GM12801 (cell line): ENCODE measurements around the gene MRPL16.

ENCODE experiments used
- TF ChIP-seq, protein P1 (sequence below): IDR thresholded peaks from one replicate; pipeline ENCODE4 v1.5.1; 2011; ENCODE audit warnings: control low read depth; ENCODE audit not compliant: insufficient read length; ENCODE audit errors: extremely low read depth

MRPL16 gene

DNA sequence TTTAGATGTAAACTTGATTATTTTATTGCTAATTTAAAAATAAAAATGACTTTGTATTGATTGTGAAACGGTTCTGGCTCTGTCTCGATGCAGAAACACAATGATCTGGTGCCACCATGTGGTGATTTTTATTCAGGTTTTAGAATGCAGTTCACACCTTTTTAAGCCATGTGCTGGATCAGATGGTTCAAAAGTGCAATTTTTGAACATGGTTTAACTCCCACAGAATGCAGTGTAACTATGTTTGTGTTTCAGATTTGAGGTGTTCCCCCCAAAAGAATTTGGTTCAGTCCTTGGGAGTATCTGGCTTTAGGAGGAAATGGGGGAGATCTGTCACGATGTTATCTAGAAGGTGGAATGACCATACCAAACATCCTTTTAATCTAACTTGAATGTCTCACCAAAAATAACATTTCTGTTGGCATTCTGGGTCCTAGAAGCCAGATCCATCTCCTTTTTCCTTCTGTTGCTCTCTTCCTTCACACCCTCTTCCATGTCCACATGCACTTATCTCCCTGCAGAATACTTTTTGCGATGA is 7.9 kb downstream of the MRPL16 start:
- TF ChIP-seq, protein P1, sequence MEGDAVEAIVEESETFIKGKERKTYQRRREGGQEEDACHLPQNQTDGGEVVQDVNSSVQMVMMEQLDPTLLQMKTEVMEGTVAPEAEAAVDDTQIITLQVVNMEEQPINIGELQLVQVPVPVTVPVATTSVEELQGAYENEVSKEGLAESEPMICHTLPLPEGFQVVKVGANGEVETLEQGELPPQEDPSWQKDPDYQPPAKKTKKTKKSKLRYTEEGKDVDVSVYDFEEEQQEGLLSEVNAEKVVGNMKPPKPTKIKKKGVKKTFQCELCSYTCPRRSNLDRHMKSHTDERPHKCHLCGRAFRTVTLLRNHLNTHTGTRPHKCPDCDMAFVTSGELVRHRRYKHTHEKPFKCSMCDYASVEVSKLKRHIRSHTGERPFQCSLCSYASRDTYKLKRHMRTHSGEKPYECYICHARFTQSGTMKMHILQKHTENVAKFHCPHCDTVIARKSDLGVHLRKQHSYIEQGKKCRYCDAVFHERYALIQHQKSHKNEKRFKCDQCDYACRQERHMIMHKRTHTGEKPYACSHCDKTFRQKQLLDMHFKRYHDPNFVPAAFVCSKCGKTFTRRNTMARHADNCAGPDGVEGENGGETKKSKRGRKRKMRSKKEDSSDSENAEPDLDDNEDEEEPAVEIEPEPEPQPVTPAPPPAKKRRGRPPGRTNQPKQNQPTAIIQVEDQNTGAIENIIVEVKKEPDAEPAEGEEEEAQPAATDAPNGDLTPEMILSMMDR = no peak

- TF ChIP-seq, protein P1 = no peak
Measured at GRCh38 chr11:59801981-59802638, 8.5 kb downstream of the MRPL16 start.

DNA sequence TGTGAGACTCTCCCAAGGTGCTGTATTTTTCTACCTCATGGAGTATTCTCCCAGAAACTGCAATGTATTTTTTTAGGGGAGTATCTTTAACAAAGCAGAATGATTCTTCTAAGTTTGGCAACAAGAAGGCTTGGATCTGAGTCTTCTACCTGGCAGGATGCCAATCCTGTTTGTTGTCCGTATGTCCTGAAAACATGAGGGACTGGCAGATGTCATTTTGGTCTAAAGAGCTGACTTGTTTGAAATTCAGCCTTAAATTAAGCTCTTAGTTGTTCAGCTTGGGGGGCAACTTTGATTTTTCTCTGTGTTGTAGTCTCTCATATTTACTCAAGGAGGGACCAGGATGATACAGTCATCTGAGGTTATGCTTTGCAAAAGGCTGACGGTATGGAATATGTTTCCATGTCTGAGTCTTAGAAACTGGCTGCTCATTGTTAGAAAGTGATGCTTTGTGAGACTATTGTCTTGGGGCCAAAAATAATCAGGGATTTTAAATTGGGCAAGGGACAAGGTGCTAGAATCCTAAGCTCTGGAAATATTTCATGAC is 9.3 kb downstream of the MRPL16 start:
- TF ChIP-seq, protein P1 = no peak

DNA sequence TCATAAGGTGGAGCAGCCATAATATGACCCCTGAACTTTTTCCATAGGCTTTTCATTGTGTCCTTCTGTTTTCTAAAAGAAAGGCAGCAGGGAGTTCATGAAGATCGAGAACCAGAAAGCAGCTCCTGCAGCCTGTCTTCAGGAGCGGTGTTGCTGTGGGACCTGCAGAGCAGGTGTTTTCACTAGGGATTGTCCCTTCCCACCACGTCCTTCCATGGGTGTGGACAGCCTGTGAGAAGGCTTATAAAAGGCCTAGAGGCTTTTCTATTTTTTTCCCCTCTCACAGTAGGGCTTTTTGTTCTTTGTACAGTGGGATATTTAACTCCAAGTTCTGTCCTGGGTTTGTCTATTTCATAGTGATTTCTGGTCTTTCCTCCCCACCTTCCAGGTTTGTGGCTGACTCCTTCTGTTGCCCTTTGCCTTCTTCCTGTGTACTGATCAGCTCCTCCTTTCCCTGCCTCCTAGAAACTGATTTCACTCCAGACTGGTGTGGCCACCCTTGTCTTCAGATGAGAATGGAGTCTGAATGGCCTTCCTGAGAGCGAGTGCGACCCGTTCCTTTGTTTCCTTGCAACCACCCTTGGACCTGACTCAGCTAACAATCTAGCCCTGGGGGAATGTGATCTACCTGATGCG is 10.1 kb downstream of the MRPL16 start:
- TF ChIP-seq, protein P1 = no peak

DNA sequence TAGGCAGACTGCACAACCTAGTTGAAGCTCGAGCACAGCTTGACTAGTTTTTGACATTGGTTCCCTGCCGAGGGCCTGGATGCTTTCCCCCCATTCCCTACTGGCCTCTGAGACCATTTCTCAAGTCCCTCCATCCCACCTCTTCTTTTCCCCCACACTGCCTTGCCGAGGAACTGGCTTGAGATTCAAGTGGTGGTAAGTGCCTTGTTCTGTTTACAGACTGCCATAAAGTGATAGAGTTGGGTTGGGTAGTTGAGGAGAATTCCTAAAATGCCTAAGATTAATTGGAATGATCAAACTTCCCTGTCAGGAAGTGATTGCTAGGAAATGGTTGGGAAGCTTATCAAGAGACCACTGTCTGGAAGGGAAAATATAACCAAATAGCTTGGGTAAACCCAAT is 16.2 kb downstream of the MRPL16 start:
- TF ChIP-seq, protein P1 = no peak

GRCh38 chr11:59792507-59792906 is 18.1 kb downstream of the MRPL16 start:
- TF ChIP-seq, protein P1 = no peak

DNA sequence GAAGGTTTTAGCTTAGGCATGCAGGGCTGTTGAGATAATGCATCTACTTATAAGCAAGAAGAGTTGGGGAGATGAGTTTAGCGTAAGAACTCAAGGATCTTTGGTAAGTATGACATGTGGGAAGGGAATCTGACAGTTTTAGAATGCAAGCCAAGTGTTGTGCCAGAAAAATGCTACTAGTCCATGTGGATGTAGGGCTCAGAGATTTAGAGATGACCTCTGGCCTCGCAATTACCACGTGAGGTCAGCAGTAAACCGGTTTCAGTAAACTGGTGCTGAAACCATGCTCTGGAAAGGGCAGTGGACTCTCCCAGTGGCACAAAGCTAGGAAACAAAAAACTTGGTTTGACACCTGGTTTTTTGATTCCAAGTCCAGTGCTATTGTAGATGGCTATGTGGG is 18.9 kb downstream of the MRPL16 start:
- TF ChIP-seq, protein P1 = no peak
